NCI-H460 (cell line): ENCODE data around the gene KIF6. TPM values are rescaled to one million over a fixed set of nuclear protein-coding genes. Genes with fewer than 3 reads are reported as not detected.
"Not testable (repeated sequence)": the region's sequence is repeated elsewhere in the genome, so short reads cannot be mapped to it uniquely, and the experiment has no call there.

Experiments used
- DNase-seq: peaks from one replicate; pipeline ENCODE4 v3.0.0-alpha.2; 2016; ENCODE audit warnings: low read depth; ENCODE audit errors: extremely low read depth
- total RNA-seq: library from RNA; depleted of rRNA; stranded (reverse); fragments of >200 nt; shearing (Covaris generic); gene quantifications from 2 replicates; pipeline ENCODE4 v1.2.3, GENCODE V29; 2014

KIF6 gene
- total RNA-seq, 1 experiment from 2014 or later, result not detected

- no peak for DNase-seq
Observed at GRCh38 chr6:39307462-39307861, 417.7 kb downstream of the KIF6 start.

GRCh38 chr6:39304951-39305350, 420.3 kb downstream of the KIF6 start:
- DNase-seq, result no peak

GRCh38 chr6:39303425-39304153, 421.6 kb downstream of the KIF6 start:
- DNase-seq, result no peak

GRCh38 chr6:39302669-39303424, 422.4 kb downstream of the KIF6 start:
- peak; percentile 68 for DNase-seq

- DNase-seq, result no peak
Observed at GRCh38 chr6:39302011-39302410, 423.2 kb downstream of the KIF6 start.

- DNase-seq, result no peak
Observed at GRCh38 chr6:39301606-39302005, 423.6 kb downstream of the KIF6 start.

GRCh38 chr6:39300739-39301138, 424.5 kb downstream of the KIF6 start:
- no peak for DNase-seq

GRCh38 chr6:39298061-39298460, 427.1 kb downstream of the KIF6 start:
- no peak for DNase-seq

GRCh38 chr6:39296745-39297640, 428.2 kb downstream of the KIF6 start:
- DNase-seq, result no peak

GRCh38 chr6:39295611-39296011, 429.6 kb downstream of the KIF6 start:
- no peak for DNase-seq

- no peak for DNase-seq
Observed at GRCh38 chr6:39294899-39295298, 430.3 kb downstream of the KIF6 start.

GRCh38 chr6:39294133-39294532, 431.1 kb downstream of the KIF6 start:
- no peak for DNase-seq

- DNase-seq, result no peak
Observed at GRCh38 chr6:39292637-39293036, 432.6 kb downstream of the KIF6 start.

GRCh38 chr6:39289490-39289889, 435.7 kb downstream of the KIF6 start:
- no peak for DNase-seq

- DNase-seq, result no peak
Observed at GRCh38 chr6:39287601-39288000, 437.6 kb downstream of the KIF6 start.

- DNase-seq, result not testable (repeated sequence)
Observed at GRCh38 chr6:39286596-39286995, 438.6 kb downstream of the KIF6 start.

GRCh38 chr6:39282774-39283173, 442.4 kb downstream of the KIF6 start:
- no peak for DNase-seq

GRCh38 chr6:39281312-39281980, 443.8 kb downstream of the KIF6 start:
- DNase-seq, result no peak

GRCh38 chr6:39280247-39280731, 444.9 kb downstream of the KIF6 start:
- no peak for DNase-seq
